Forelimb muscle (tissue), 1 donor: Measurements from ENCODE around the gene A3GALT2. TPM values are rescaled to one million over a fixed set of nuclear protein-coding genes. Genes with fewer than 3 reads are reported as not detected.
A peak's percentile ranks its signal among the peaks of the same experiment; 100 is the strongest.
"Not testable (repeated sequence)": the region's sequence is repeated elsewhere in the genome, so short reads cannot be mapped to it uniquely, and the experiment has no call there.

ENCODE experiments used
- DNase-seq: peaks from one replicate; pipeline ENCODE4 v3.0.0-alpha.2; 2013; ENCODE audit warnings: low read depth
- polyA plus RNA-seq: library from polyadenylated mRNA; unstranded; fragments of 120-200 nt; gene quantifications from one replicate; pipeline ENCODE4 v1.2.1, GENCODE V29; 2013; ENCODE audit not compliant: insufficient read length

The A3GALT2 gene
- polyA plus RNA-seq, 1 donor, result not detected

DNA sequence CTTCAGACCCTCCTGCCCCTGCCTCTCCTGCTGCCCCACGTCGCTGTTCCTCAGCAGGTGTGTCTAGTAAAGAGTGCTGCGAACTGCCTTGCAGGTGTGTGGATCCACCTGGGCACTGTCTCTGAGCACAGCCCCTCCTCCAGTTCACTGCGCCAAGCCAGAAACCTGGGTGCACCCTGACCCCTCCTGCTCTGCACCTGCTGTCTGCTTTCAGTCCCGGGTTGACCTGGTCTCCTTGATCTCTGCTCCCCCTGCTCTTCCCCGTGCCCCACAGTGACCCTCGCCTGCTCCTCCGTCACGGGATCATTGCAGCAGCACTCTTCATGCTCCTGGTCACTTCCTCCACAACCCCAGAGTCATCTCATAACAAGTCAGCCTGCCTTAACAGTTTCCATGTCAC lies 6.5 kb downstream of the A3GALT2 start:
- no peak for DNase-seq

DNA sequence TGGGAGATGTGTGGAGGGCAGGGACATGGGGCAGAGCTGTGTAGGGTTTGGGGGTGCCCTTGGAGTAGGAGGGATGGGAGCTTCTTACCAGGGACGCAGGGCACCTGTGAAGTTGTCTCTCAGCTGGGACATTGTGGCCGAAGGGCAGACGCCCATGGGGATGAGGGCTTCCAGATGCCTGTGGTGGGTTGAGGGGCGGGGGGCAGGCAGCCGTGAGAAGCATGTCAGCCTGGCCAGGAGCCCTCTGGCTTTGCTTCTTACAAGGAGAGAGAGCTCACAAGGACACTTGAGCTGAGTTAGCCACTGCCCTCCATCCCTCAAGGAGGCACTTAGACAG lies 8.5 kb downstream of the A3GALT2 start:
- no peak for DNase-seq

DNA sequence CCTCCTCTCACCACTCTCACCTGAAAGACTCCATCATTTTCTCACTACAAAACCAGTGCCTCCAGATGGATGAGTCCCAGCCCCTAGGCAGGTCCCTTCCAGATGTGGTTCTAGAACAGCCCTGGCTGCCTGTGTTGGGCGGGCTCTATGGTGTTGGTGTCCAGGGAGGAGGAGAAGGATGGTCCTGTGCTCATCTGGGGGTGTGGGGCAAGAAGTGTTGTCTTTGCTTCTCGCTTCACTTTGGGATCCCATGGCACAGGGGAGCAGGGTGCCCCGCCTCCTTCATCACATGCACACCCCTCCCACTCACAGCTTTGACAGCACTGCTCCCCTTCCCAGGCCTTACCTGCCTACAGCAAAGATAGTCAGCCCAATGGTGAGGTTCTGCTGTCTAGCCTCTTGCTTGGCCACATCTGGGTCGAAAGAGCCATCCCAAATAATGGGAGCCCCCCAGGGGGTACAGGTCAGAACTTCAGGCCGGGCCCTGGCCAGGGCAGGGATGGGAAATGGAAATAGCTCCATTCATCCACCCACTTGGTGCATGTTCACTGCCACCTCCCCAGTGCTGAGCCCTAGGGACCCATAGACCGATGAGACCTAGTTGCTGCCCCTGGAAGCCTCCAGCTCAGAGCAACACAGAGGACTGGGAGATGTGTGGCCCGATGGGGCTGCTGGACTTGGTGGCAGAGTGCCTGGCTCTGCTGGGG lies 9.0 kb downstream of the A3GALT2 start:
- no peak for DNase-seq

DNA sequence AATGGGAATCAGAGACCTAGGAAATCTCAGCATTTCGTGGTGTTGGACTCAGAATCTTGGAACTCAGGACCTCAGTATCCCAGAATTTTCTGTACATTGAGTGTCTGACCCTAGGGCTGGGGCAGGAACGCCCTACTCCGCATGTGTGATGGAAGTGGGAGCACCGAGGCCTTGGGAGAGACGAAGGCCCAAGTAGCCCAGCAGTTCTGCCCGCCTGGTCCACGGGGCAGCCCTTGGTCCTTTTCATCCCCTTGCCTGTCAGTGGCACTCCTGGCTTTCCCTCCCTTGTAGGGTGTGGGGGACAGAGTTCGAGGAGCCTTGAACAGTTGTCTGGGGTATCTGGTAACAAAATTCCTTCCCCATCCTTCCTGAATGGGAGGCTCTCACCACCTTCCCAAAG lies 10.2 kb downstream of the A3GALT2 start:
- no peak for DNase-seq

DNA sequence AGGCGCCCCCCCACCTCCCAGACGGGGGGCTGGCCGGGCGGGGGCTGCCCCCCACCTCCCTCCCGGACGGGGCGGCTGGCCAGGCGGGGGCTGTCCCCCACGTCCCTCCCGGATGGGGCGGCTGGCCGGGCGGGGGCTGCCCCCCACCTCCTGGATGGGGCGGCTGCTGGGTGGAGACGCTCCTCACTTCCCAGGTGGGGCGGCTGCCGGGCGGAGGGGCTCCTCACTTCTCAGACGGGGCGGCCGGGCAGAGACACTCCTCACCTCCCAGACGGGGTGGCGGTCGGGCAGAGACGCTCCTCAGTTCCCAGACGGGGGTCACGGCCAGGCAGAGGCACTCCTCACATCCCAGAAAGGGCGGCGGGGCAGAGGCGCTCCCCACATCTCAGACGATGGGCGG lies 11.5 kb downstream of the A3GALT2 start:
- DNase-seq, result not testable (repeated sequence)

DNA sequence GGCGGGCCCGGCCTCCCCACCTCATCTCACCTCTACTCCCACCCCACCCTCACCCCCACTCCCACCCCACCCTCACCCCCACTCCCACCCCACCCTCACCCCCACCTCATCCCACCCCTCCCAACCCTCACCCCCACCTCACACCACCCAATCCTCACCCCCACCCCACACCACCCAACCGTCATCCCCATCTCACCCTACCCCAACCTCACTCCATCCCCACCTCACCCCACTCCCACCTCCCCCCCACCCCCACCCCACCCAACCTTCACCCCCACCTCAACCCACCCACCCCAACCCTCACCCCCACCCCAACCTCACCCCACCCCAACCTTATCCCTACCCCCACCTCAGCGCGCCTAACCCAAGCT lies 13.4 kb downstream of the A3GALT2 start:
- no peak for DNase-seq

GRCh38 chr1:33306653-33307493 lies 14.0 kb downstream of the A3GALT2 start:
- DNase-seq, result no peak

GRCh38 chr1:33305816-33306652 lies 14.9 kb downstream of the A3GALT2 start:
- no peak for DNase-seq

- no peak for DNase-seq
These were observed 15.9 kb downstream of the A3GALT2 start for GRCh38 chr1:33305016-33305415.

GRCh38 chr1:33302325-33302724 lies 18.6 kb downstream of the A3GALT2 start:
- DNase-seq, result no peak

DNA sequence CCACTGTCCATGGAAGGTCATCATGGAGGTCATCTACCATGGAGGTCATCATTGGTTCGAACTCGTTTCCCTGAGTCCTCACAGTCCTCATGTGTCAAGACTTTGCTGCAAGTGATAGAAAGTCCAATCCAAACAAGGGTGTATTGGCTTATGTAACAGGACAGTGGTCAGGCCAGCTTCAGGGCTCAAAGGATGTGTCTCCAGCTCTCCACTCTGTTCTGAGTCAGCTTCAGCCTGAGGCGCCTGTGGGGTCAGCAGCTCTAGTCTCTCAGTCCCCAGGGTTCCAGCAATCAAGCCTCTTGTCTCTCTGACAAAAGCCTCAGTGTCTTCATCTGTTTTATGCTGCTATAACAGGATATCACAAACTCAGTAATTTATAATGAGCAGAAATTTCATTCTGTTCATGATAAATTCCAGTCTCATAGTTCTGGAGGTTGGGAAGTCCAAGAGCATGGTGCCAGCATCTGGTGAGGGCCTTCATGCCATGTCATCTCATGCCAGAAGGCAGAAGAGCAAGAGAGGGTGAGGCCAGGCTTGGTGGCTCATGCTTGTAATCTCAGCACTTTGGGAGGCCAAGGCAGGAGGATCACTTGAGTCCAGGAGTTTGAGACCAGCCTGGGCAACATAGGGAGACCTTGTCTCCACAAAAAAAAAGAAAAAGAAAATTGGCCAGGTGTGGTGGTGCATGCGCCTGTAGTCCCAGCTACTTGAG lies 19.5 kb downstream of the A3GALT2 start:
- no peak for DNase-seq

- DNase-seq, result peak; percentile 53
These were observed 20.2 kb downstream of the A3GALT2 start for GRCh38 chr1:33300673-33301072.

DNA sequence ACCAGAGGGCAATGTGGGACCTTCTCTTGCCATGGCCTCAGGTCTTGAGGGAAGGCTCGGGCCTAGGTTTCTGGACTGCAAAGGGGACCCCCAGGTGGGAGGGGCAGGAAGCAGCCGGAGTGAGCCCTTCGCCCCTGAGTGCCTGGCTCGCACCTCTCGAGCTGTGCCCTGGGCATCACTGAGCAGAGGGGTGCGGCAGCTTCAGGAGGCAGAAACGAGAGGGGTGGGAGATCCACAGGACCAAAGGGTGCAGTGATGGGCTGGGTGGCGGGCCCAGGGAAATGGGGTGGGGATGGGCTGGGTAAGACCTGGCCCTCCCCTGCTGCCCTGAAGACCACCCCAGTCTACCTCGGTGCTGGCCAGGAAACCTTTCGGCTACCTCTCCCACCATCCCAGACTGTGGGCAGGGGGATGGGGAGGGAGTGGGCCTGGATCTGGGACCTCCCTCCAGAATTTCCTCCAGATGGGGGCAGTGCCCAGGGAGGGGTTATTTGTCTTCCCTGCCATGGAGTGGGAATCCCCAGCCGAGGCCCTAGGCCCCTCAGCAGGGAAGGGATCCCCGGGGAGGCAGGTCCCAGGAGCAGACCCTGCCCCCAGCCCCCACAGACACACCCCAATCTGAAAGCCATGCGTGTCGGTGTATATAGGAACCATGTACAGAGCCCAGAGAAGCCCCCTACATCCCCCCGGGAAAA lies 21.3 kb downstream of the A3GALT2 start:
- DNase-seq, result no peak

DNA sequence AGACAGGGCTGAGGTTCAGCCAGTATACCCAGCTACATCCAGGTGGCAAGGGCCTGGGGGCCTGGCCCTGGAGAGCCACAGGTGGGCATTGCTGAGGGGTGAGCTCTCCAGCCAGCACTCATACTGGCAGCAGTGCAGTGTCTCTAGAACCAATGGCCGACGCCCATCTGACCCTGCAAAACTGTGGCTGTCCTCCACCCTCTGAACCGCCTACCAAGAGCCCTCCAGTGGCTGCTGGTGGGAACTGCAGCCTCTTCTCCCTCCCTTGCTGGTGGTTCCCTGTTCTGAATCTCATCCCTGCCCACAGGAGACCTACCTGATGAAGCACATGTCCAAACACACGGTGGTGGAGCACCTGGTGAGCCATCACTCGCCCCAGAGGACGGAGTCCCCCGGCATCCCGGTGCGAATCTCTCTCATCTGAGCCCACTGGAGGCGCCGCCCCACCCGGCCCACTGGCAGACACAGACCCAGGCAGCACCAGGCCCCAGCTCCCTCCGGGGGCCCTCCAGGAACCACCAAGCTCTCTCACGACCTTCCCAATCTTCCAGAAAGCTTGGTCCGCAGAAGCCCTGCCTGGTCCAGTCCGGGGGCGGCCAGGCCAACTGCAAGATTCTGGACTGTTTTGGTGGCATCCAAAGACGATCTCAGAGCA lies 22.1 kb downstream of the A3GALT2 start:
- no peak for DNase-seq

GRCh38 chr1:33297911-33298622 lies 22.8 kb downstream of the A3GALT2 start:
- DNase-seq, result no peak

DNA sequence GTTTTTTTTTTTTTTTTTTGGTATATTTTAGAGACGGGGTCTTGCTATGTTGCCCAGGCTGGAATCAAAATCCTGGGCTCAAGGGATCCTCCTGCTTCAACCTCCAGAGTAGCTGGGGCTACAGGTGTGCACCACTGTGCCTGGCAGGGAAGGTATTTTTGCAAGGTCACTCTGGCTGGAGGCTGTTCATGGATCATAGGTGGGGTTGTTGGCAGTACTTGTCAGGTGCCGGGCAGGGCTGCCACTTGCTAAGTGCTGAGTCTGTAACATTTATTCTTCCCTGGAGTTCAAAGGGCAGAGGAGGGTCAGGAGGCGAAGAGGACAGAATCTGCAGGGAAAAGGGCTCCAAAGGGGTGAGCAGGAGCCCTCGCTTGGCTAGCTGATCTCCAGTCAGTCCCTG lies 24.1 kb downstream of the A3GALT2 start:
- DNase-seq, result no peak

DNA sequence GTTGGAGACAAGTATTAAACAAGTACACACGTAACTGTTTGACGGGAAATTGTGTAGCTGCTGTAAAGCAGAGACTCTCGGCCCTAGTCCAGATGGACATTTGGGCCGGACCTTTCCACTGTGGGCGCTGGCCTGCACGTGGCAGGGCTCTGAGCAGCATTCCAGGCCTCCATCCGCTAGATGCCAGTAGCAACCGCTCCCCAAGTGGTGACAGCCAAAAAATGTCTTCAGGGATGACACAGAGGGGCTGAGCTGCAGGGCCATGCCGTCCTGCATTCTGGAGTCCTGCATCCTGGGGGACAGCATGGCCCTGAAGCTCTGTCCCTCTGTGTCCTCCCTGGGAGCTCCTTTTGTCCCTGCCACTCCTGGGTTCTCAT lies 24.8 kb downstream of the A3GALT2 start:
- no peak for DNase-seq

DNA sequence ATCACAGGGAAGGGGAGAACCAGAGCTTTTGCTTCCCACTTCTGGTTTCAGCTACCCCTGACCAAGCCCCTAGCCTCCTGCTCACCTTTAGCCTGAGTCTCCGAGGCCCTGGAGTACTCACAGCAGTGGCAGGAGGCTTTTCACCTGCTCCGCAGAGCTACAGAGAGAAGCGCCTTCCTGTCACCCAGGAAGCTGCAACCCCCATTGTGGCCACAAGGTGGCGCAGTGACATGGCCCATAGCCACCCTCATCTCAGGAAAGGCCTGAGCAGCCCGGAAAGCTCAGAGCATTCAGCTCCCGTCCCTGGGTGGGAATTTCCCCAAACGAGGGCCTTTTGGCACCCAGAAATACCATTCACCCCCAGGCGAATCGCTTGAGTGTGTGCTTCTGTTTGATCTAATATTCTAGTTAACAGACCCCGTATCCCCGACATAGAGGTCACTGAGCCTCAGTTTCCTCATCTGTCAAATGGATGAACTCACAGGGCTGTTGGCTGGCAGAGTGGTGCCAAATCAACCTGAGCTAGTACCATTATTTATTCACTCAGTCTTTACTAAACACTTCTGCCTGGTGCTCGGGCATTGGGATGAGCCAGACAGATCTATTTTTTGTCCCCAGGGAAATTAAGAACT lies 25.3 kb downstream of the A3GALT2 start:
- peak; percentile 46 for DNase-seq

GRCh38 chr1:33295023-33295422 lies 25.9 kb downstream of the A3GALT2 start:
- DNase-seq, result no peak
